Type B pancreatic cell (in vitro differentiated cells): ENCODE results near the gene VIPR1. TPM values are rescaled to one million over a fixed set of nuclear protein-coding genes. Genes with fewer than 3 reads are reported as not detected.
"Not testable (repeated sequence)": the region's sequence is repeated elsewhere in the genome, so short reads cannot be mapped to it uniquely, and the experiment has no call there.

ENCODE experiments used
- DNase-seq: peaks from one replicate; pipeline ENCODE4 v3.0.0; 2021; ENCODE audit warnings: mixed read lengths; ENCODE audit not compliant: unreplicated experiment; ENCODE audit errors: extremely low spot score
- H3K27ac Mint-ChIP-seq: 2 replicates; pipeline ENCODE4 v1.8.0; 2021; ENCODE audit warnings: mild to moderate bottlenecking, mixed read lengths
- H3K27me3 Mint-ChIP-seq: 2 replicates; pipeline ENCODE4 v1.8.0; 2021; ENCODE audit warnings: mixed read lengths
- H3K36me3 Mint-ChIP-seq: 2 replicates; pipeline ENCODE4 v1.8.0; 2021; ENCODE audit warnings: mixed read lengths
- H3K4me1 Mint-ChIP-seq: one replicate; pipeline ENCODE4 v1.8.0; 2021; ENCODE audit warnings: mixed read lengths; ENCODE audit not compliant: unreplicated experiment
- H3K4me3 Mint-ChIP-seq: 2 replicates; pipeline ENCODE4 v1.8.0; 2021; ENCODE audit warnings: mild to moderate bottlenecking, mixed read lengths
- H3K9me3 Mint-ChIP-seq: 2 replicates; pipeline ENCODE4 v1.8.0; 2021; ENCODE audit warnings: mixed read lengths
- total RNA-seq: library from RNA; stranded (reverse); gene quantifications from 2 replicates; pipeline ENCODE4 v1.2.1, GENCODE V29; 2021; ENCODE audit warnings: low replicate concordance
- TF ChIP-seq, protein P1 (sequence below): fragments of 200-600 bp; sonication (generic); conservative IDR thresholded peaks from 2 replicates; pipeline ENCODE4 v1.5.0; 2021; ENCODE audit warnings: antibody characterized with exemption, mild to moderate bottlenecking

Gene VIPR1
- total RNA-seq, 1 donor from 2014 or later: 4.7 TPM

DNA sequence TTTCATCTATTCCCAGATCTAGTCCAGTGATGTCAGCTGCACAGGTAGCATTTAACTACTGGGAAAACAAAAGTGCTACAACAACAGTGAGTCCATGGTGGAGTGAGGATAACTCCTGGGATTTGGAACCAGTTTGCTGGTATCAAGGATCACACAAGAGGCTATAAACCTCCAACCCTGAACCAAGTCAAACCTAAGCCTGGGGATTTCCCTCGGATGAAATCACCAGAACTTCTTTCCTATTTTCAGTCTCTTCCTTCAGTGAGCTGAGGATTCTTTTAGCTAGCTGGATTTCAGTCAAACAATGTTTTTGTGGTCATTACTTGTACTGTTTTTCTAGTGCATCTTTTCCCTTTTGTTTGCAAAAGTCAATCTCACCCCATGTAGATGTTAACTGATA lies 47.8 kb downstream of the VIPR1 start:
- Mint-ChIP-seq H3K27me3 (no peaks in the 10 kb centered on the region), H3K27ac (no peak overlapping the region), H3K4me1 (peaks cover 4% of the 10 kb centered on the region), H3K36me3 (peaks cover 6% of the 10 kb centered on the region), H3K9me3 (no peaks in the 10 kb centered on the region), H3K4me3 (no peak overlapping the region)
- DNase-seq: no peak
- TF ChIP-seq, protein P1, sequence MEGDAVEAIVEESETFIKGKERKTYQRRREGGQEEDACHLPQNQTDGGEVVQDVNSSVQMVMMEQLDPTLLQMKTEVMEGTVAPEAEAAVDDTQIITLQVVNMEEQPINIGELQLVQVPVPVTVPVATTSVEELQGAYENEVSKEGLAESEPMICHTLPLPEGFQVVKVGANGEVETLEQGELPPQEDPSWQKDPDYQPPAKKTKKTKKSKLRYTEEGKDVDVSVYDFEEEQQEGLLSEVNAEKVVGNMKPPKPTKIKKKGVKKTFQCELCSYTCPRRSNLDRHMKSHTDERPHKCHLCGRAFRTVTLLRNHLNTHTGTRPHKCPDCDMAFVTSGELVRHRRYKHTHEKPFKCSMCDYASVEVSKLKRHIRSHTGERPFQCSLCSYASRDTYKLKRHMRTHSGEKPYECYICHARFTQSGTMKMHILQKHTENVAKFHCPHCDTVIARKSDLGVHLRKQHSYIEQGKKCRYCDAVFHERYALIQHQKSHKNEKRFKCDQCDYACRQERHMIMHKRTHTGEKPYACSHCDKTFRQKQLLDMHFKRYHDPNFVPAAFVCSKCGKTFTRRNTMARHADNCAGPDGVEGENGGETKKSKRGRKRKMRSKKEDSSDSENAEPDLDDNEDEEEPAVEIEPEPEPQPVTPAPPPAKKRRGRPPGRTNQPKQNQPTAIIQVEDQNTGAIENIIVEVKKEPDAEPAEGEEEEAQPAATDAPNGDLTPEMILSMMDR: no peak

DNA sequence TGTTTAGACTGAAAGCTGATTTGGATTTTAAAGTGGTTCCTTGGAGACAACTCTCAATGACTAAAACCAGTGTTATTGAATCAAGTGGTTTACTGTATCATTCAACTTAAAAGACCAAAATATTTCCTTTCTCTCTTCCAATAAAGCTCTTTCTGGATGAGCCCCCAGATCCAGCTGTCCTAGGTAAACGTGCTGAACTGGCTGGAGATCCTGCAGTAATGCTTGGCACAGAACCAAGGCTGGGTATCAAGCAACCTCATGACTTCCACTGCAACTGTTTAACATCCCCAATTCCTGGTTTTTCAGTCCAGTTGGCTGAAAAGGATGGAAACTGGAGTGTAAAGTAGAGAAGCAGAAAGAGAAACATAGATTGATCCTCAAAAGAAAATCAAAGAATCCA lies 50.4 kb downstream of the VIPR1 start:
- no peaks in the 10 kb centered on the region for H3K4me1 Mint-ChIP-seq
- no peaks in the 10 kb centered on the region for H3K9me3 Mint-ChIP-seq
- no peaks in the 10 kb centered on the region for H3K27me3 Mint-ChIP-seq
- no peak for DNase-seq
- TF ChIP-seq, protein P1: no peak
- H3K4me3 Mint-ChIP-seq: no peak overlapping the region
- no peak overlapping the region for H3K27ac Mint-ChIP-seq
- peaks cover 14% of the 10 kb centered on the region for H3K36me3 Mint-ChIP-seq

DNA sequence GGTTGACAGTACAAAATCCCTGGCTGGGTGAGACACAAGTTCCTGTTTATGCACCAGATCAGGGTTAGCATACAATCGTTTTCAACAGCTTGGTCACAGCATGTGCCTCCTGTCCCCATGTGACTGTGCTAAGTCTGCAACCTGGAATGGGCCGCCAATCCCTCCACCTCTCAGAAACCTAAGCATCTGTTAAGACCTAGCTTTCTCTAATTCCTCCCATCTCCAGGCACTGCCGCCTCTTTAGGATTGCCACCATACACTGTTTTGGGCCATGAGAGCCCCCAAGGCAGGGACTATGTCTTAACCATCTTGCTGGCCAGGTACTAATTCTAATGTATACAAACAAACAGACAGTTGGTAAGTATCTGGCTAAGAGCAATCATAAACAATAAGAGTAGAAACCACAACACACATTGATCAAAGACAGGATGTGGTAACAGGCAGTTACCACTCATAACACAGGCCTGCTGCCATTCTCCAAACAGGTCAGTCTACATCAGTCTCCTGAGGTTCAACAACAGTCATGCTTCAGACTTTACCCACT lies 53.7 kb downstream of the VIPR1 start:
- peak overlapping the region; percentile 43 for H3K27ac Mint-ChIP-seq
- peaks cover 20% of the 10 kb centered on the region for H3K36me3 Mint-ChIP-seq
- H3K4me1 Mint-ChIP-seq: no peaks in the 10 kb centered on the region
- TF ChIP-seq, protein P1: no peak
- DNase-seq: no peak
- no peaks in the 10 kb centered on the region for H3K27me3 Mint-ChIP-seq
- no peaks in the 10 kb centered on the region for H3K9me3 Mint-ChIP-seq
- no peak overlapping the region for H3K4me3 Mint-ChIP-seq

DNA sequence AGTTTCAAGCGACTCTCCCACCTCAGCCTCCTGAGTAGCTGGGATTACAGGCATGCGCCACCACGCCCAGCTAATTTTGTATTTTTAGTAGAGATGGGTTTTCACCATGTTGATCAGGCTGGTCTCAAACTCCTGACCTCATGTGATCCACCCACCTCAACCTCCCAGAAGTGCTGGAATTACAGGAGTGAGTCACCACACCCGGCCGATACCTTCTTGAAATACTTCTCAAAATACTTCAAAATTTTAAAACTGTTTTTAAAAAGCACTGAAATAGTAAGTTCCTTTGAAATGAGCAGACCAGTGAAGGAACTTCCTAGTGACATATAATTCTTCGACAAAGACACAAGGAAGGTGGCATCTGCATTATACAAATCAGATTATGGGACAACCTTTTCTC lies 54.4 kb downstream of the VIPR1 start:
- H3K4me3 Mint-ChIP-seq, H3K27ac Mint-ChIP-seq, H3K27me3 Mint-ChIP-seq, DNase-seq, H3K4me1 Mint-ChIP-seq, H3K9me3 Mint-ChIP-seq: not testable (repeated sequence)
- H3K36me3 Mint-ChIP-seq: peaks cover 20% of the 10 kb centered on the region

DNA sequence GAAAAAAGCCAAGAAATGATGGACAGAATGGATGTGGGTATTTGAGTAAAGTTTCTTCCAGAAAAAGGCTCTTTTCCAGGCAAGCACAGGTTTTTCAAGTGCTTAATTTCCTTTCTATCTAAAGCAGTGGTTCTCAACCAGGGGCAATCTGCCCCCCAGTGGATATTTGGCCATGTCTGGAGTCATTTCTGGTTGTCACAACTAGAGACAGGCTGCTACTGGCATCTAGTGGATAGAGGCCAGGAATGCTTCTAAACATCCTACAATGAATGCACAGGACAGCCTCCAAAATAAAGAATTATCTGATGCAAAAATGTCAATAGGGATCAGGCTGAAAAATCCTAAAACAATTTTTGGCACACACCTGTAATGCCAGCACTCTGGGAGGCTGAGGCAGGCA lies 55.4 kb downstream of the VIPR1 start:
- Mint-ChIP-seq H3K4me3 (no peak overlapping the region), H3K9me3 (no peaks in the 10 kb centered on the region), H3K4me1 (no peaks in the 10 kb centered on the region), H3K36me3 (peaks cover 20% of the 10 kb centered on the region), H3K27ac (no peak overlapping the region), H3K27me3 (no peaks in the 10 kb centered on the region)
- TF ChIP-seq, protein P1: no peak
- DNase-seq: no peak

DNA sequence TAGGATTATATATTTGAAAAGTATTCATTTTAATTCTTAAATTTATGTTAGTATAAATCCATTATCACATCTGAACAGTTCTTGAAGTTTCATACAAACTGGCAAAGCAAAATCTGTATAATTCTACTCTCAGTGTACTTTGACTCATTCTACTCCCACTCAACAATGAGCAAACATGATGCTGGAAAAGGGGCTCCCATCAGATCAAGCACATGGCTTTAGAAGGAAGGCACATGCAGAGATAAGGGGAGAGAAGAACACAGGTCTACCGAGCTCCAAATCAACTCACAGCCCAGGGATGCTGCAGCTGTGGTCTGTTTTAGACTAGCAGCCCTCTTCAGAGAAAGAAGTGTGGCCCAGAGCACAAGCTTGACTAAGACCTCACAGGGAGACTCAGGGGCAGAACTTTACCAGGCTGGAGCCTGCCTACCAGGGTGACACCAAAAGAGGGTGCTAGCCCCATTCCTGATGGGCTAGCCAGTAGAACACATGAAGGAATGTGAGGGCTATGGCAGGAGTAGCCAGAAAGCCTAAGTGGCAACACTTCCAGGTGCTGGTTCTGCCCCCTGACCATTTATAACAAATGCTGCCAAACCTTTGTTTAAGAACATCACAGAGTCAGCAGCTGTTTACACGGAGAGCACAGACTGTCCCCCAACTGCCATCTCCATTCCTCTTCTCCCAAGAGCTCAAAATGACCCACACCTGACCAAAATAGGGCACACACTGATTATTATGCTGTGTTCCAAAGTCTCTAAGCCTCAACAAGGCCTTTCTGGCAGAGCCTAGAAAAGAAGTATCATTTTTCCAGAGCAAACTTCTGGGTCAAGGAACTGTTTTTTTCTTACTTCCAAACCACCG lies 59.8 kb downstream of the VIPR1 start:
- no peak for DNase-seq
- Mint-ChIP-seq H3K27ac (no peak overlapping the region), H3K4me3 (no peak overlapping the region), H3K36me3 (peaks cover 17% of the 10 kb centered on the region), H3K27me3 (no peaks in the 10 kb centered on the region), H3K9me3 (no peaks in the 10 kb centered on the region), H3K4me1 (no peaks in the 10 kb centered on the region)
- TF ChIP-seq, protein P1: no peak
